Fibroblast of skin of left quadriceps (primary cell): Measurements from ENCODE around the gene TPX2.
"Not testable (repeated sequence)": the region's sequence is repeated elsewhere in the genome, so short reads cannot be mapped to it uniquely, and the experiment has no call there.

Experiments used
- DNase-seq, 2 experiments: peaks; one replicate each; pipeline ENCODE4 v3.0.0-alpha.2; 2013; ENCODE audit warnings: low read depth in 2 of 2

Gene TPX2

DNA sequence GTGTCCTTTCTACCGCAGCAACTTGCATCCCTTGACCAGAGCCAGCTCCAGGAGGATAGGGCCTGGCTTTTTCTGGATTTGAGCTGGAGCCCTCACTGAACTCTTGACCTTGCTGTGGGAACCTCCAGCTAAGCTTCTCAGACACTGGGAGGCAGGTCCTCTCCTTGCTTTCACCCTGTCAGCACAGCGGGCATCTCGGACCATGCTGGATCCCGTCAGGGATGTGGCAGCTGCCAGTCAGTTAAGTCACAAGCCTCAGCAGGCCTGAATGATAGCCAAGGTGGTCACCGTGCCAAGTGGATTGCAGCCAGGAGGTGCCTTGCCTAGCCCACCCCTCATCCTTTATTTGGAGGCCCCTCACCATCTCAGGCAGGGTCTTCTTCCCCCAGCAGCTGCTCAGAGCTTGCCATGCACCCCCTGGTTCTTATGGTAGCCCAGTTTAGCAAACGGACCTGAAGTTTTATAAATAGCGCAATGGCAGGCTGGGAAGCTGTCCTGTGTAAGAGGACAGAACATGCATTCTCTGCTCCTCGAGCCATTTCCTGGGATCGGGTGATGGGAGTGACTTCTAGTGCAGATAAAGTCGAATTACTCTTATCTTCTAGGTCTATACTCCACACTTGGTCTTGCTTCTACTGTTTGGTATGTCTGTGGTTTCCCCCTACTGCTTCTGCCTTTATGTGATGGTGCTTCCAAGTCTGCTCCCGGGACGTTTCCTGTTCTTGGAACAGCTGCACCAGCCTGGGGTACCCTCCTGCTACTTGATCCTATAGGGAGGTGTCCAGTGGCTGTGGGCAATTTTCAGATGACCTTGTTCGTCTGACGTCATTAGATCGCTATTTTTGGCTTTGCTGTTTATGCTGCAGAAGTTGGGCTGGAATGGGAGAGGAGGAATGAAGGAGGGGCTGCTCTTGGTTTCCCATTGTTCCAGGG is 73.0 kb downstream of the TPX2 start:
- DNase-seq, result no peak

GRCh38 chr20:31813611-31814010 is 74.5 kb downstream of the TPX2 start:
- DNase-seq, result no peak

GRCh38 chr20:31814142-31814541 is 75.1 kb downstream of the TPX2 start:
- not testable (repeated sequence) for DNase-seq

GRCh38 chr20:31815408-31816188 is 76.5 kb downstream of the TPX2 start:
- DNase-seq, result no peak

- DNase-seq, result no peak
Observed at GRCh38 chr20:31816221-31816620, 77.1 kb downstream of the TPX2 start.

DNA sequence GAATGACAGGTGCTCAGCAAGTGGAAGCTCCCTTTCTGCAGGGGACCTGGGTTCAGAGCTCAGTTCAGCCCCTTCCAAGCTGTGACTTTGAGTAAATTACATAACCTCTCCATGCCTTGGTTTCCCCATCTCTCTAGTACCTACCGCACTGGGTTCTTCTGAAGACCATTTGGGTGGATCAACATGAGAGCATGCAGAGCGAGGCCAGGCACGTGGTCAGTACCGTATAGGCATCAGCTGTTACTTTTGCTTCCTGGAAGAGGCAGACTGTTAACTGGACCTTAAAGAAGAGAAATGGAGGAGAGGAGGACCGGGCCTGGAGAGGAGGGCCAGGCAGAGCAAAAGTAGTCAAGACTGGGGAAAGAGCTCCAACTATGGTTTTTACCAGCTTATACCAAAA is 78.4 kb downstream of the TPX2 start:
- DNase-seq, result no peak

- no peak for DNase-seq
Observed at GRCh38 chr20:31818376-31818908, 79.4 kb downstream of the TPX2 start.

DNA sequence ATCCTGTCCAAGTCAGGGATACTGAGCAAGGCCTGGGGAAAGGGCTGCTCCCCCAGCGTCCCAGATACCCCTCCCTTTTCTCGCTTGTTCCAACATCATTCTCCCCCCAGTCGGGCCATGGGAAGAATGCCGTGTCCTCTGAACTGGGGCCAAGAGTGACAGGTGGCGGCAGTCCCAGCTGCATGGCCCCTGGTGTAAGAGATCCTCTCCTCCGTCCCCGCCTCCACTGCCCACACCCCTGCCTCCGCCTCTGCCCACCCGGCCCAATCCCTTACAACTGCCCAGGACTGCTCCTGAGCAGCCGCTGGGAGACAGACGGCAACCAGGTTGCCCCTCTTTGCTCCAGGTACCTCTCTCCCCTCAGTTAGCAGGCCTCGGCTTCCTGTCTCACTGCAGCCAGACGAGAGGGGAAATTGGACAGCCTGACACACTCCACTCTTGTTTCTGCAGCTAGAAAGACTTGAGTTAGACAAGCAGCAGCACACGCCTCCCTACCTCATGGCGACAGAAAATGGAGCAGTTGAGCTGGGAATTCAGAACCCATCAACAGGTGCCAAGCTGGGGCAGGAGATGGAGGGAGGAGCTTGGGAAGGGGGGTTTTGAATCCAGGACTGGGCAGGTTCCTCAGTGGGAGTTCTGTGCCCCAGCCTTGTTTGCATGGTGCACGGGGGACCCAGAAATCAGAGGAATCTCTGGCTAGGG is 80.1 kb downstream of the TPX2 start, which contains the start of gene MYLK2:
MYLK2 (plus strand) TSS at position 274 of the 702 bp plus-strand sequence; CDS start at position 499, 225 bp downstream.
- no peak for DNase-seq

- DNase-seq, result no peak
Observed at GRCh38 chr20:31820228-31820627, 81.1 kb downstream of the TPX2 start.

DNA sequence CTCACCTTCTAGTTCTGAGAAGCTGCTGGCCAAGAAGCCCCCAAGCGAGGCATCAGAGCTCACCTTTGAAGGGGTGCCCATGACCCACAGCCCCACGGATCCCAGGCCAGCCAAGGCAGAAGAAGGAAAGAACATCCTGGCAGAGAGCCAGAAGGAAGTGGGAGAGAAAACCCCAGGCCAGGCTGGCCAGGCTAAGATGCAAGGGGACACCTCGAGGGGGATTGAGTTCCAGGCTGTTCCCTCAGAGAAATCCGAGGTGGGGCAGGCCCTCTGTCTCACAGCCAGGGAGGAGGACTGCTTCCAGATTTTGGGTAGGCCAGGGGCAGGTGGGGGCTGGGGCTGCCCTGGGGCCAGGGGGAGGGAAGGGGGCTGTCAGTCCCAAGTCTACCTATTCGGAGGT is 82.3 kb downstream of the TPX2 start:
- no peak for DNase-seq

DNA sequence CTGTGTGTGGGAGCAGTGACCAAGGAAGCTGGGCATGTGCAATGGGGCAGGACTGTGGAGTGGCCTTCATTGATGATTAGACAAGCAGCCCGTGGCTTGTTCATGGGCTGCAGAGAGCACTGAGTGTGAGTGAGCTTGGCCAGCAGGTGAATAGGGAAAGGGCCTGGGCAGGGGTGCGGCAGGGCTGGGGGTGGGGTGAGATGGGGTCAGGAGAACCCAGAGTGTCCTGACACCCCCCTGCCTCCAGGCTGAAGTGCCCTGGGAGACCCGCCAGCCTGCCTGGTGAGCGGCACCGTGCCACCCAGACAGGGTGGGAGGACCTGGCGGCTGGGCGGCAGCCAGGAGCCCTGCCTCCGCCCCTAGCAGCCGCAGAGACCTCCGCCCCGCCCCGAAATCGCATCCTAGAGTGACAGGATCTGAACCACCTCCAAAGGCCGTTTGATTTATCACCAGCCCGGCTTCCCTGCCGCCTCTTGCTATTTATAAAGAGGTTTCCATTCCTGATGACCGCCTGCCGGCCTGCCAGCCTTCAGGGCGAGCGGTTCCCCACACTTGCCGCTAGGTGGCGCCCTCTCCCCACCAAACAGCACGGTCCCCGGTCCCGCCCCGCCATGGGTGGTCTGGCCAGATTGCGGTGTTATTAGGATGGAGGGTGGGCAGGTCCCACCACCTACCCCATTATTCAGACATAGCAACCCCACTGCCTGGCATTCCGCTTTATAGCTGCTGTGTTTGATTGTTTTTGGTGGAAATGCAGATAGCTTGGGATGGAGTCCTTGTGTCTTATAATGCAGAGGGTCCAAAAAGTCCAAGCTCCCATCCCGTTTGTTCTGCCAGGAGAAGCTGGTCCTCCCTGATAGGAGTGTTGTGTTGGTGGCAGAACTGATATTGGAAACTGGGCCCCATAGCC is 83.6 kb downstream of the TPX2 start:
- no peak for DNase-seq

DNA sequence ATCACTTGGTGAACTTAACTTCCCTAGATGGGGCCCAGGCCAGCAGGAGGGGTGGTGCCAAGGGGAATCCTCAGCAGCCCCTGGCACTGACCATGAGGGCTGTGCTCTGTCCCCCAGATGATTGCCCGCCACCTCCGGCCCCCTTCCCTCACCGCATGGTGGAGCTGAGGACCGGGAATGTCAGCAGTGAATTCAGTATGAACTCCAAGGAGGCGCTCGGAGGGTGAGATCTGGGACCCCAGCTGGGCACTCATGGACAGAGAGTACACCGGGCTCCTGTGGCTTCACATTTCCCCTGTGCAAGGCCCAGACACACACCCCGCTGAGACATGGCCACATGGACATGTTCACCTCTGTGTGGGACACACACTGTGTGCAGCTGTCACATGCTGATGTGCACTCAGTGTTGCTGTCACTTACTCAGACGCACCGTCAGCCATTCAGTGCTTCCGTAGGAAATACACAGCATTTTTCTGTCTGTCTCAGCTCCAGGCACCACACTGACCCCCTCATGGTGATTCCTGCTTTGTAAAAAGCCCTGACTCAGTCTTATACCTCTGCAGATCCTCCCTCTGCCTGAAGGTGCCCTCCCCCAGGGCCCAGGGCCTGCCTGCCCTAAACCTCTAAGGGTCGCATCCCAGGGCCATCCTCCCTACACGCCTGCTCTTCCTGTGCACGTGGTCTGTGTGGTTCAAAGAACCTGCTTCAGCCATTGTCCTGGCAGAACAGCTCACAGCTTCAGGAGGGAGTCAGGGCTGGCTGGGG is 84.5 kb downstream of the TPX2 start:
- no peak for DNase-seq

- no peak for DNase-seq
Observed at GRCh38 chr20:31824125-31824485, 85.0 kb downstream of the TPX2 start.

DNA sequence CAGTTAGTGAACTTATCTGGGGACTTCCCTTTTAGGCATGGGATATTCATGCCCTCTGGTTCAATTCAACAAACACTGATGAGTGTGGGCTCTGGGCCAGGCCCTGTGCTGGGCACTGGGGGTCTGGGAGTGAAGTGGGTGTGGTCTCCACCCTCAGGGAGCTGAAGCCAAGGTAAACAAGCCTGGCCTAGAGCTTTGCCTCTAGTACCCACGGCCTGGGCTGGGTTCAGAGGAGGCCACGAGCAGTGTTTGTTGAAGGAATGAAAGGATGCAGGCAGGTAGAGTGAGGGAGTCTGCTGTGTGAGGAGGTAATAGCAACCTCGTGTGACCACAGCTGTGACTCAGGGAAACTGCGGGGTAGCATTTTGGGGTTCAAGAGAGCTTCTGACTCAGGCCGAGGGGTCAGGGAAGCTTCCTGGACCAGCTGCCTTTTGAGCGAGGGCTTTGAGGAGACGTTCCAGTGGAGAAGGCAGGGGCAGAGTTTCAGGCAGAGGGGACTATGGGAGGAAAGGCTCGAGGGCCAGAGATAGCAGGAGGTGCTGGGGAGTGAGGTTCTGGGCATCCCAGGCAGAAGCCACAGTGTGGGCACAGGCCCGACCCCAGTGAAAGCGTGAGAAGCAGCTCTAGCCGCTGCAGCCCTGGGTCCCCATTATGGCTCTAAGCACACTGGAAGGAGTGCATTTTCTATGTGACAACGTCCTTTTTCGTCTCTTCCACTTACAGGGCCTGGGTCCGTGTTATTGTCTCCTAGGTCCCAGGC is 85.6 kb downstream of the TPX2 start:
- DNase-seq, result no peak

GRCh38 chr20:31826074-31826473 is 87.0 kb downstream of the TPX2 start:
- DNase-seq, result no peak

GRCh38 chr20:31827059-31827458 is 88.0 kb downstream of the TPX2 start:
- DNase-seq, result no peak

GRCh38 chr20:31828016-31828415 is 88.9 kb downstream of the TPX2 start:
- not testable (repeated sequence) for DNase-seq

- DNase-seq, result no peak
Observed at GRCh38 chr20:31829731-31830130, 90.6 kb downstream of the TPX2 start.

GRCh38 chr20:31830406-31830981 is 91.4 kb downstream of the TPX2 start:
- no peak for DNase-seq
